Measurements from ENCODE around the gene ZC3H18.

Gene ZC3H18

GRCh38 chr16:88623858-88624257 lies 53.7 kb downstream of the ZC3H18 start:
- DNase-seq (ENCODE audit: low read depth) = no peak

- DNase-seq (ENCODE audit: low read depth) = no peak
Observed at GRCh38 chr16:88624481-88624880, 54.3 kb downstream of the ZC3H18 start.

- DNase-seq (ENCODE audit: low read depth) = no peak
Observed at GRCh38 chr16:88624977-88625576, 54.9 kb downstream of the ZC3H18 start.

- no peak for DNase-seq (ENCODE audit: low read depth)
Observed at GRCh38 chr16:88626646-88627045, 56.4 kb downstream of the ZC3H18 start.

GRCh38 chr16:88627531-88628411 lies 57.6 kb downstream of the ZC3H18 start:
- no peak for DNase-seq (ENCODE audit: low read depth)

- DNase-seq (ENCODE audit: low read depth) = no peak
Observed at GRCh38 chr16:88628512-88628974, 58.3 kb downstream of the ZC3H18 start.

GRCh38 chr16:88629835-88630234 lies 59.6 kb downstream of the ZC3H18 start:
- no peak for DNase-seq (ENCODE audit: low read depth)

GRCh38 chr16:88630433-88630832 lies 60.2 kb downstream of the ZC3H18 start:
- no peak for DNase-seq (ENCODE audit: low read depth)

GRCh38 chr16:88630941-88631340 lies 60.7 kb downstream of the ZC3H18 start:
- no peak for DNase-seq (ENCODE audit: low read depth)

- no peak for DNase-seq (ENCODE audit: low read depth)
Observed at GRCh38 chr16:88631384-88631783, 61.2 kb downstream of the ZC3H18 start.

GRCh38 chr16:88631920-88632586 lies 61.9 kb downstream of the ZC3H18 start:
- DNase-seq (ENCODE audit: low read depth) = no peak

- no peak for DNase-seq (ENCODE audit: low read depth)
Observed at GRCh38 chr16:88632587-88632930, 62.4 kb downstream of the ZC3H18 start.

GRCh38 chr16:88633684-88634140 lies 63.5 kb downstream of the ZC3H18 start:
- peak; percentile 66 for DNase-seq (ENCODE audit: low read depth)

- DNase-seq (ENCODE audit: low read depth) = peak; percentile 51
Observed at GRCh38 chr16:88634141-88634993, 64.2 kb downstream of the ZC3H18 start.

GRCh38 chr16:88634994-88635670 lies 64.9 kb downstream of the ZC3H18 start:
- DNase-seq (ENCODE audit: low read depth) = no peak

GRCh38 chr16:88635671-88636319 lies 65.6 kb downstream of the ZC3H18 start:
- DNase-seq (ENCODE audit: low read depth) = no peak

GRCh38 chr16:88636488-88637265 lies 66.5 kb downstream of the ZC3H18 start:
- DNase-seq (ENCODE audit: low read depth) = no peak

- no peak for DNase-seq (ENCODE audit: low read depth)
Observed at GRCh38 chr16:88638323-88639230, 68.4 kb downstream of the ZC3H18 start, which contains the start of gene IL17C. TSS of gene IL17C (plus strand) at chr16:88638572. CDS start at chr16:88638642, 70 bp downstream.
